ENCODE data around the gene CASQ2. TPM values are rescaled to one million over a fixed set of nuclear protein-coding genes. Genes with fewer than 3 reads are reported as not detected.

Gene CASQ2
- total RNA-seq, 4 donors from 2014 or later = 5.9 to 11.2 (median 9.4) TPM

DNA sequence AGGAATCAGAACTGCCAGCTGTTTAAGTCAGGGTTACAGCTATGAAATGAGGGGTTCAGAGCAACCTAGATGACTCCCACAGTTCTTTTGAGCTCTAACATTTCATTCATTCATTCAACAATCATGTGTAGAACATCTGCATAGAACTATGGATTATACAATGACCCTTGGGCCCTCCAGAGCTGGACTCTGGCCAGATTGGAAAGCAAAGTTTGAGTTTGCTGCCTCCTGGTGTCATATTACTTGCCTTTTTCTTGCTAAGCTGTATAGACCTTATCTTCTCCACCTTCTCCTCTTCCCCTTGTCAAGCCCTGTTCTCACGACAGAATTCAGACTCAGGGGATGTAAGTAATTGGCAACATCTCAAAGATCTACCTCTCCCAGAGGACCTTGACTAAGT is 4.0 kb downstream of the CASQ2 start:
- Histone ChIP-seq H3K9me3 (no peaks in the 10 kb centered on the region), H3K36me3 (no peaks in the 10 kb centered on the region), H3K27ac (peak overlapping the region in 1 of 4 donors; percentile 65), H3K27me3 (no peaks in the 10 kb centered on the region), H3K4me3 (no peak overlapping the region), H3K4me1 (peaks cover 0 to 5% (median 0%) of the 10 kb centered on the region in 4 donors)
- DNase-seq = peak; percentile 11
- in situ Hi-C loops (cut with MboI; ENCODE audit: low pct_ligation_motif_present in 1 of 4, low pct_unique_long_range_greater_than_20kb in 1 of 4, low sequenced_read_pairs in 3 of 4) (loop anchor here in 2 of 4 donors (10.0 to 25.0 kb wide), 2 partner anchors 50 to 627 kb away; no protein-coding TSS in a partner anchor), intact Hi-C loops (cut with DNase I; ENCODE audit: low total_unique reads) (no loop called here)
- TF ChIP-seq POLR2A (IDR thresholded peaks at IDR 0.05) (no peak), CTCF (IDR thresholded peaks at IDR 0.05) (peak in 4 of 5 experiments; percentile 27 to 41 (median 31)), POLR2AphosphoS5 (IDR thresholded peaks at IDR 0.05) (no peak)
- 0 to 28% methylated on average over 1 of the region's 1 CpG for WGBS, 2 donors (ENCODE audit: low coverage in 1 of 2)

DNA sequence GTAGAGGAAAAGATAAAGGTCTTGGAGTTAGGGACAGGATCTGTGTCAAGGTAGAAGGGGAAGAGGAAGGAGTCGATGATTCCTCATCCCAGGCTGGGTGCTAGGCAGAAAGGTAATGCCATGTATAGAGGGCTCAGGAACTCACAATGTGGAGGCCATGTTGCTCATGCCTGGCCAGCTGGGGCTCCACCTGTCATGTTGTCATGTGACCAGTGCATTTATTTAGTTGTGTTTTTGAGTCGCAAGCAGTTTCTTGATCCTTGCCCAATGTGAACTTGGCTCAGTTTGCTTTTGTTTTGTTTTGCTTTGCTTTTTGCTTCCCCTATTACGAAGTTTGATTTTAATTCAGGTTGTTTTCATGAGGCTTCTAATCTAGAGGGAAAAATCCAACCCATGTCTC is 5.7 kb downstream of the CASQ2 start:
- Histone ChIP-seq H3K4me3 (no peak overlapping the region), H3K9me3 (no peaks in the 10 kb centered on the region), H3K27ac (no peak overlapping the region), H3K4me1 (peaks cover 0 to 5% (median 0%) of the 10 kb centered on the region in 4 donors), H3K36me3 (no peaks in the 10 kb centered on the region), H3K27me3 (no peaks in the 10 kb centered on the region)
- intact Hi-C loops (cut with DNase I; ENCODE audit: low total_unique reads) (no loop called here), in situ Hi-C loops (cut with MboI; ENCODE audit: low pct_ligation_motif_present in 1 of 4, low pct_unique_long_range_greater_than_20kb in 1 of 4, low sequenced_read_pairs in 3 of 4) (loop anchor here in 2 of 4 donors (10.0 to 25.0 kb wide), 2 partner anchors 48 to 625 kb away; no protein-coding TSS in a partner anchor)
- 83 to 86% methylated on average over 2 to 3 of the region's 3 CpGs for WGBS, 2 donors (ENCODE audit: low coverage in 1 of 2)
- DNase-seq = no peak
- TF ChIP-seq CTCF (IDR thresholded peaks at IDR 0.05) (no peak), POLR2AphosphoS5 (IDR thresholded peaks at IDR 0.05) (no peak), POLR2A (IDR thresholded peaks at IDR 0.05) (no peak), EP300 (IDR thresholded peaks at IDR 0.05; ENCODE audit: low read depth) (no peak)

DNA sequence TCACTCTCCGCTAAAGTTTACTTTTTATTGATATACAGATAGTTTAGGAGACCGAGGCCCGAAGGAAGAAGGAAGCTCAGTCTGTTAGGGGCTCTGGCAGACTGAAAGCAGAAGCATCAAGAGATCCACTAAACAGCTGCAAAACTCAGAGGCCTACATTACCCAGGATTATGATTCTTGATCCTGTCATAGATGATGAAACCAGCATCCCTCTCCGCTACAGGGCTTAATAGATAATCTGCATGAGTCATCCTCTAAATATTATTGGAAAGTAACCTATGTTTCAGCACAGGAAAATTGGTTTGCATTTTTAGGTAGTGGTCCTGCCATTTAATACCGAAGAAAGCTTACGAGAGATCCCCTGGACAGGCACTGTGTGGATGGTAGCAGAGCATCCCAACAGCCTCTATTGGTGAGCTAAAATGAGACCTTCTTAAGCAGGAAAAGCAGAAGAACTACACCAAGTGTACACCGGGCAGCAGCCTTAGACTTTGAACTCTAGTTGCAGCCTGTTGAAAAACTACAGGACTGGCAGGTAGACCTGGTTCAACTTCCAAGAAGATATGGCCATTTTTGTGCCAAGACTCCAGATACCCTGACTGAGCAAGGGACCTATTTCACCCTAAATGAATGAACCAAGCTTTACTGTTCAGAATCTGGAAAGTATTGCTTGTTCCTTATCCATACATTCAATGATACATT is 6.8 kb downstream of the CASQ2 start:
- H3K4me1 ChIP-seq = peaks cover 0 to 5% (median 0%) of the 10 kb centered on the region in 4 donors
- no peak for DNase-seq
- no peak overlapping the region for H3K4me3 ChIP-seq
- H3K36me3 ChIP-seq = no peaks in the 10 kb centered on the region
- WGBS, 2 donors (ENCODE audit: low coverage in 1 of 2) = 78 to 85% methylated on average over 5 to 7 of the region's 7 CpGs
- H3K27ac ChIP-seq = no peak overlapping the region
- in situ Hi-C loops (cut with MboI; ENCODE audit: low pct_ligation_motif_present in 1 of 4, low pct_unique_long_range_greater_than_20kb in 1 of 4, low sequenced_read_pairs in 3 of 4) = loop anchor here in 2 of 4 donors (10.0 to 25.0 kb wide), 2 partner anchors 47 to 624 kb away; no protein-coding TSS in a partner anchor
- intact Hi-C loops (cut with DNase I; ENCODE audit: low total_unique reads) = no loop called here
- no peaks in the 10 kb centered on the region for H3K9me3 ChIP-seq
- H3K27me3 ChIP-seq = no peaks in the 10 kb centered on the region
- TF ChIP-seq POLR2AphosphoS5 (IDR thresholded peaks at IDR 0.05) (no peak), CTCF (IDR thresholded peaks at IDR 0.05) (no peak), EP300 (IDR thresholded peaks at IDR 0.05; ENCODE audit: low read depth) (no peak), POLR2A (IDR thresholded peaks at IDR 0.05) (no peak)

GRCh38 chr1:115757856-115758255 is 10.7 kb downstream of the CASQ2 start:
- WGBS, 2 donors (ENCODE audit: low coverage in 1 of 2) = 28 to 33% methylated on average over 1 of the region's 1 CpG

More at GRCh38 chr1:115757856-115758255, 10.7 kb downstream of the CASQ2 start:
- Histone ChIP-seq H3K9me3 (no peaks in the 10 kb centered on the region), H3K4me1 (no peaks in the 10 kb centered on the region), H3K27me3 (no peaks in the 10 kb centered on the region), H3K27ac (peak overlapping the region in 1 of 4 donors; percentile 26), H3K36me3 (no peaks in the 10 kb centered on the region), H3K4me3 (no peak overlapping the region)
- in situ Hi-C loops (cut with MboI; ENCODE audit: low pct_ligation_motif_present in 1 of 4, low pct_unique_long_range_greater_than_20kb in 1 of 4, low sequenced_read_pairs in 3 of 4) (loop anchor here in 2 of 4 donors (25.0 kb wide), 1 partner anchor 621 kb away; no protein-coding TSS in a partner anchor), intact Hi-C loops (cut with DNase I; ENCODE audit: low total_unique reads) (no loop called here)
- DNase-seq = no peak
- no peak for TF ChIP-seq EP300 (IDR thresholded peaks at IDR 0.05; ENCODE audit: low read depth)
- no peak for TF ChIP-seq POLR2A (IDR thresholded peaks at IDR 0.05)
- TF ChIP-seq POLR2AphosphoS5 (IDR thresholded peaks at IDR 0.05) = no peak
- TF ChIP-seq CTCF (IDR thresholded peaks at IDR 0.05) = no peak

All from transverse colon (tissue), 4 donors.